ENCODE data around the gene ATG4B.

Gene ATG4B

GRCh38 chr2:241668354-241668753 is 30.9 kb downstream of the ATG4B start:
- FAIRE-seq, result no peak

- no peak for FAIRE-seq
These were observed 31.3 kb downstream of the ATG4B start for GRCh38 chr2:241668839-241669238.

GRCh38 chr2:241670333-241671110 is 33.0 kb downstream of the ATG4B start:
- no peak for FAIRE-seq

- FAIRE-seq, result no peak
These were observed 34.2 kb downstream of the ATG4B start for GRCh38 chr2:241671457-241672240.

- no peak for FAIRE-seq
These were observed 35.0 kb downstream of the ATG4B start for GRCh38 chr2:241672243-241673188.

- FAIRE-seq, result no peak
These were observed 35.7 kb downstream of the ATG4B start for GRCh38 chr2:241673189-241673663.

GRCh38 chr2:241673797-241674725 is 36.6 kb downstream of the ATG4B start:
- FAIRE-seq, result no peak

GRCh38 chr2:241675885-241676284 is 38.4 kb downstream of the ATG4B start:
- no peak for FAIRE-seq

GRCh38 chr2:241676665-241677064 is 39.2 kb downstream of the ATG4B start:
- no peak for FAIRE-seq

- FAIRE-seq, result no peak
These were observed 39.9 kb downstream of the ATG4B start for GRCh38 chr2:241677392-241677791.

GRCh38 chr2:241678307-241678706 is 40.8 kb downstream of the ATG4B start:
- FAIRE-seq, result no peak

- no peak for FAIRE-seq
These were observed 41.5 kb downstream of the ATG4B start for GRCh38 chr2:241678784-241679540.

- FAIRE-seq, result no peak
These were observed 42.6 kb downstream of the ATG4B start for GRCh38 chr2:241680044-241680443.

GRCh38 chr2:241680827-241681599 is 43.5 kb downstream of the ATG4B start:
- FAIRE-seq, result no peak

- no peak for FAIRE-seq
These were observed 48.8 kb downstream of the ATG4B start for GRCh38 chr2:241686324-241686649.

- no peak for FAIRE-seq
These were observed 49.3 kb downstream of the ATG4B start, which contains the start of gene DTYMK for GRCh38 chr2:241686650-241687425. Gene DTYMK (minus strand): TSS chr2:241686815. CDS start chr2:241686783, 32 bp downstream.

- FAIRE-seq, result no peak
These were observed 51.8 kb downstream of the ATG4B start for GRCh38 chr2:241689306-241689705.

GRCh38 chr2:241690202-241690717 is 52.8 kb downstream of the ATG4B start:
- FAIRE-seq, result no peak

GRCh38 chr2:241692448-241692847 is 55.0 kb downstream of the ATG4B start:
- no peak for FAIRE-seq

All from TTC549 (cell line).